ENCODE data around the gene ZDHHC8.

The ZDHHC8 gene

DNA sequence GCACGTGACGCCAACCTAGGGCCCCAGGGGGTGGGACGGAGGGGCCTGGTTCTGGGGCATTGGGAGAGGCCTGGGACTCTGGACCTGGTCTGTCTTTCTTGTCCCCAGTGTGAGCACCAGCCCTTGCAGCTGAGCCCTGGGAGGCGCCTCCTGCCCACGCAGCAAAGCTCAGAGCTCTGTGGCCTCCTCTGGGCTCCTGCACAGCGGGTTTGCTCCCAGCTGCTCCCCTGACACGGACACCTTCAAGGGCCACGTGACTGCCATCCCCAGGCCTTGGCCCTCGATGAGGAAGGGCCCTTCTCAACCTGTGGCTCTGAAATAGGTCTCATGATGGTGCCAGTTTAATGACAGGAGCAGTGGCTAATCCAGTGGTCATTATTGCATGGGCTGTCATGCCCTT lies 50.8 kb downstream of the ZDHHC8 start:
- DNase-seq = no peak

DNA sequence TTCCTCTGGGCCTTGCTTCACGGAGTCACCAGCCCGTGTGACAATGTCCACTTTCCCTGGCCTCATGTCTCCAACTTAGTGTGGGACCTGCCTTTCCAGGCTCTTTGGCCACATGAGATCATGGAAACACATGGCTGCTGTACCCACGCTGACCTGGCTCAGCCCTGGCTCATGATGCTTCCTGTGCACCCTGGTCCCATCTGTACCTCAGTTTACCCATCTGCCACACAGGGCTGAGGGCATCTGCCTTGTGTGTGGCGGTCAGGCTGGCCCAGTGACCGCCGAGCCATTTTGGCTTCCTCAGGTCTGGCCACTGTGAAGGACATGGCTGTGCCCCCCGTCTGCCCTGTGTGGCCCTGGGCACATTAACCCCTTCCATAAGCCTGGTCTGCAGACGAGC lies 51.5 kb downstream of the ZDHHC8 start:
- no peak for DNase-seq

DNA sequence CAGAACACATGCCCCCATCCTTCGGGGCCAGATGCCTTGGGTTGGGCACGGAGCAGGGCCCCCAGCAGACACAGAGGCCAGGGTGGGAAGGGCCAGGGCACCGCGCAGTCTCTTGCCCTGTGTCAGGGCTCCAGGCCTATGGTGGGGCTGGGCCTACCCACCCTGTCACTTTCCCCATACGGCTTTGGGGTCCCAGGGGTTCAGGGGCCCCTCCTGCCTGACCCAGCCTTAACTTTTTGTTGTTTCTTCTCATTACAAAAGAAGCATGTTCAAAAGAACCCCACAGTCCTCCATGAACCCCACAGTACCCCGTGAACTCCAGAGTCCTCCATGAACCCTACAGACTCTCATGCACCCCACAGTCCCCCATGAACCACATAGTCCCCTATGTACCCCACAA lies 52.2 kb downstream of the ZDHHC8 start:
- no peak for DNase-seq

DNA sequence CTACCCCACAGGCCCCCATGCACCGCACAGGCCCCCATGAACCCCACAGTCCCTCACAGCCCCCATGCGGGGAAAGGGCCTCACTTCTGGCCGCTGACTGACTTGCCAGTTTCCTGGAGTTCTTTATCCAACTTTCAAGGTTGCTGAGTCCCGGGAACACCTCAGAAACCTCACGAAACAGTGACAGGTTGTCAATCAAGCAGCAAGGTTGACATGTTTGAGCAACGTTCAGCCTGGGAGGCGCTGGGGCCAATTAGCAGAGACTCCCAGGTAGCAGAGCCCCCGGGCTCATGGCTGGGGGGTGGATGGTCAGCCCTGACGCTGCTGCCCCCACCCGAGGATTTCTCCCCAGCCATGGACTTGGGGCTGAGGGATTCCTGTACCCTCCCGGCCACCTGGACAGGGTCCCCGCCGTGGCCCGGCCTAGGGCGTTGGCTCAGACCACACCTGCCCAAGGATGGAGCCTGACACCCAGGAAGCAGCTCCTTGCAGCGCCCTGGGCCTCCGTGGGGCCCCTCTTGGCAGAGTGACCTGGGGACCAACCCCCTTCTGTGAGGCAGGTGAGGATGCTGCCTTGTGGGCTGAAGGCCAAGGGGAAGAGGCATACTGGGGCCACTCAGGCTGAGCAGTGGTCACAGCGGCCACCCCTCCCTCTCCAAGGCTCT lies 53.0 kb downstream of the ZDHHC8 start:
- DNase-seq = no peak

DNA sequence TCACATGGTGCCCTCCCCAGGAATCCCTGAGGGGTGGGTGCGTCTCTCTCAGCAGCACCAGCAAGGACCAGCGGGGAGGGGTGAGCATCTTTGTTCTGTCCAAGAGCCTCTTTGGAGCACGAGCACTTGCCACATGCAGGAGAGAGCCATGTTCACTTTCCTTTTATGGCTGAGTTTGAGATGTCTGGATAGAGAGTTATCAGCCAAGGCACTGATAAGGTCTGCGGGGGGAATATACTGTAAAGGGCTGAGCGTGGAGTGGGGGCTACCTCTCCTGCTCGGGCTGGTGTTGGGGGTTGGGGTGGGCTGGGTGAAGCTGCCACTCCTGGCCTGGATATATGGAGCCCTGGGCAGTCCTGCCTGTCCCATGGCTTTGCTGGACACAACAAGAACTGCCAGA lies 54.1 kb downstream of the ZDHHC8 start:
- DNase-seq = no peak

DNA sequence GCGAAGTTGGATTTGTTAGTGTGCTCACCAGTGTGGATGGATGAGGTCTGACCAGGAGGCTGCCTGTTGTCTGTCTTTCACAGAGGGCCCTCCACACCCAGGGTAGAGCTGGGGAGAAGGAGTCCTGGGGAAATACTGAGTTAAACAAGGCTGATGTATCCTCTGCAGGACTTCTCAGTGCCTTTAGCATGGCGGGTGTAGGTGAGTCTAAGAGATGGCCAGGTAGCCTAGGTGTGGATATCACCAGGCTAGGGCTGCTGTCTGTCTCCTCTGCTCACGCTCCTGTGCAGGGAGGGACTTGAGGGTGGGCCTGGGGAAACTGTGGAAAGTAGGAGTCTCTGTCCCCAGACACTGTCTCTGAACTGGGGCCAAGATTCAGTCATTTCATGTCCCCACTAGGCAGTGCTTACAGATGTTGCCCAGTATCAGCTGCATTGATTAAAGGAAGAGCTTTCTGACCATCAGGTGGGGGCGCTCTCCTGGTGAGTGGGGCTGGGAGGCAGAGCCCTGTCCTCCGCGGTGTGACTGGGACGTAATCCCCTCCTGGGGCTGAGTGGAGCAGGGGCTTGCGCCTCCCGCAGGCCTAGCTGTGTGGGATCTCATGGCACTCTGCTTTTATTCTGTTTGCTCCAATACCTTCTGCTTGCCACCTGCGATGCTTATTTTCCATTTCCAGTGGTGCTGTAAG lies 54.7 kb downstream of the ZDHHC8 start:
- no peak for DNase-seq

DNA sequence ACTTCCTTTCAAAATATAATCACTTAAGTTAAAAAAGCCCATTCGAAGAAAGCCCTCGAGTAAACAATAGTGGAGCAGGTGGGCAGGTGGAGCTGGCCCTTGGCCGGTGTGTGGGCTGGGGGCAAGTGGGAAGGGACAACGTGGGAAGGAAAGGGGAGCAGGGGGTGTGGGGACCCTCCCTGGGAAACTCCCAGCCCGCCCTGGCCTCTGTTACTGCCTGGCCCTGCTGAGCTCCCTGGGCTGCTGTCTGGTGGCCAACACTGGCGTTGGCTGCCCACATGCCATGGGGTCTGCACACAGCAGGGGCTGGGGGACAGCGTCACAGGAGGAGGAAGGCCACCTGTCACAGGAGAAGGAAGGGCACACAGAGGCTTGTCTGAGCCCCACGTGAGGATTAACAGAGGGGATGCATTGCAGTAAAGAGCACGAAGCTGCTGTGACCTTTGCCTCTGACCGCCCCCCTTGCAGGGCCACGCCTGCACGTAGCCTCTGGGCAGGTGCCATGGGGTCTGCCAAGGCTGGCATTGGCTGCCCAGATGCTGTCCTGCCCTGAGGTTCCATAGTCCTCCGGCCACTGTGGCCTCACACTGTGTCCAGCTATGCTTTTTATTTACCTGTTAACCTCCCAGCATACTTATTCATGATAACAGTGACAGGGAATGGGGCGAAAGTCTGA lies 55.4 kb downstream of the ZDHHC8 start:
- no peak for DNase-seq

DNA sequence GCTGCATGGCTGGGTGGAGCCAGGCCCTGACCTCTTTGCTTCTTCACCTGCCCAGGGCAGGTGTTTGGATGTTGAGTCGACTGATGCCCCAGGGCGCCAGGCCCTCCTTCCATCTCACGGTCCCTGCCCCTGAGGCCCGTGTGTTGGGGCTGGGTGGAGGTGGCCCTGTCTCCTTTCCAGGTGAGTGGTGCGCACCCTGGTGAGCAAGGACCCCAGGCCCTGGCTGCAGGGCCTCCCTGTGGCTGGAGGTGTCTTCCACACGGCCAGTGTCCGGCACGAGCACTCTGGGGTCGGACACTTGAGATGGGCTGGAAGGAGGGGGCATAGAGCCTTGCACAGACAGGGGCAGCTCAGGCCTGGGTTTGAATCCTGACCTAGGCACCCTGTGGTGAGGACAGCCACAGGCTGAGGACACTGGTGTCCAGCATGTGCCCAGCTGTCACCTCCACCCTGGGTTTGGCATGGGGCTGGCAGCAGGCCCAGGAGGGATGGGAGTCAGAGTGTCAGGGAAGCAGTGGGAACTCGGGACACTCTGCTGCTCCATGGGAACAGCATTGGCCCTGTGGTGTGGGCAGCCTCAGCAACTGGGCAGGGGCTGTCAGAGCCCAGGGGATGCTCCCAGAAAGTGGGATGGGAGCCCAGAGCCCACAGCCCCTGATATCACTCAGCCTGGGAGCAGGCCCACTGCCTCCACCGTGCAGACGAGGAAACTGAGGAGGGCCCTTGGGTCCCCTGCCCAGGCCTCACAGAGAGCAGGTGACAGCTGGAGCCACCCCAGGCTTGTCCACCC lies 56.4 kb downstream of the ZDHHC8 start:
- no peak for DNase-seq

DNA sequence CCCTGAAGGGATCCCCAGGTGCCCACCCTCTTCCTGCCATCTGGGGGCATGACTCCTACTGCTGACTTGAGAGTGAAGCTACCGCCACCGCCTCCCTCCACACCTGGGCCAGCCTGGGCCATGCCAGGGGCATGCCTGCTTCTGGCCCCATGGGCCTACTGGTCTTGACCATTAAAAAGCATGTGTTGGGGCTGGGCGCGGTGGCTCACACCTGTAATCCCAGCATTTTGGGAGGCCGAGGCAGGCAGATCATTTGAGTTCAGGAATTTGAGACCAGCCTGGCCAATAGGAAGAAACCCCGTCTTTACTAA lies 56.9 kb downstream of the ZDHHC8 start:
- DNase-seq = no peak

DNA sequence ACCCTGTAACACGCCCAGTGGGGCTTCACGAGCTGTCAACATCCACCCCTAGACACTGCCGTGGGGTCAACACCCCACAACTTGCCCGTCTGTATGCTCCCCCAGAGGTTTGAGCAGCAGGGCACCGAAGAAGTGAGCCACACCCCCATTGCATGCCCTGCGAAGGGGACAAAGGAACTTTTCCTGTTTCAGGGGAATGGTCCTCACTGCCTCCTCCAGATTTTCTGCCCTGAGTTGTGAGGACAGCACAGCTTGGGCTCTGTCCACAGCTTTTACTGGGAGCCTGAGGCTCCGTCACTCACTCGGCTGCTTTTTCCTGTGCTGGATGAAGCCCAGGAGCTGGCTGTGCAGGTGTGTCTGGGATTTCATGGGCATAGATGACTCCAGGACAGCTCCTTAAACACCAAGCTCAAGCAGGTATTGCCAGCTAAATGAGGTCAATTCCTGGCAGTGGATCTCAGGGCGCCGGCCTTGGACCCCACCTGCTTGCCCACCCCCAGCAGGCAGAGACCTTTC lies 59.5 kb downstream of the ZDHHC8 start:
- no peak for DNase-seq

DNA sequence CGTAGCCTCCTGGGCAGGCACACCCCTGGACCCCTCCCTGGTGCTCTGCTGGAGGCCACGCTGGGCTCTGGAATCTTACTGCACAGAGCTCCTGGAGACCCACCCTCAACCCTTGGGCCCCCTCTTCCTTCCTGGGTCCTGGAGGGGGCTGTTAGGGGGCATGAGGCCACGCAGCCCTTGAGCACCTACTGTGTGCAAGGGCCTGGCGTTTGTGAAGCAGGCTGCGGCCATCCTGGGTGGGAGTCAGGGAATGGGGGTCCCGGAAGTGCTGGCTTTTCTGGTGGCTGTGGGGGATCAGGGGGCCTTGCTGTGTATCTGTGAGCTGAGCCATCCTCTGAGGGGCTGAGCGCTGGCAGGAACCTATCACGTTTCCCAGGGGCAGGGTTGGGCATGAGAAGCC lies 60.2 kb downstream of the ZDHHC8 start:
- no peak for DNase-seq

DNA sequence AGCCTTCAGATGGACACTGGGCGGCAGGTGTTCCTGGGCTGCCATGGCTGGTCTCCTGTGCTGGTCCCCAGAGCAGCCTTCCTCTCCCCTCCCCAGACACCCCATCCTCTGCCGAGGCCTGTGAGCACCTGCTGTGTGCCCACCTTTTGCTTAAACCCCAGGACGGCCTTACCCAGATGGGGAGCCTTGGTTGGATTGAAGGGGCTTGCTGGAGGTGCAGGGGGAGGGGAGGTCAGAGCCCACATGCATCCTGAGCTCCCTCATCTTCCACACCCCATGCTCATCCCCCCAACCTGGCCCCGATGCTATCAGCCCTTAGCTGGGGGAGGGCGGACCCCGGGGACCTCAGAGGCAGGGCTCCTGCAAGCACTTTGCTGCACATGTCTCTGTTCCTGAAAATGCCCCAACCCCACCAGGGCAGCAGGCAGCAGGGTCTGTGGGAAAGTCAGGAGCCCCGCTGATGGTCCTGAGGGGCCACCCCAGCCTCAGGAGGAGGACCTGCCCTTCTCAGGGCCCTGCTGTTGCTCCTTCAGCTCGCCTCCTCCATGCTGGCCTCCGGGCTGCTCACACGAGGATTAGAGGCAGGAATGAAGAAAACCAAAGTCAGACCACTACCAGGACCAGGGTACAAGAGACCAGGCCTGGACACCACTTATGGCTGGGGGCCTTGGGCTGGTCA lies 60.8 kb downstream of the ZDHHC8 start:
- no peak for DNase-seq

DNA sequence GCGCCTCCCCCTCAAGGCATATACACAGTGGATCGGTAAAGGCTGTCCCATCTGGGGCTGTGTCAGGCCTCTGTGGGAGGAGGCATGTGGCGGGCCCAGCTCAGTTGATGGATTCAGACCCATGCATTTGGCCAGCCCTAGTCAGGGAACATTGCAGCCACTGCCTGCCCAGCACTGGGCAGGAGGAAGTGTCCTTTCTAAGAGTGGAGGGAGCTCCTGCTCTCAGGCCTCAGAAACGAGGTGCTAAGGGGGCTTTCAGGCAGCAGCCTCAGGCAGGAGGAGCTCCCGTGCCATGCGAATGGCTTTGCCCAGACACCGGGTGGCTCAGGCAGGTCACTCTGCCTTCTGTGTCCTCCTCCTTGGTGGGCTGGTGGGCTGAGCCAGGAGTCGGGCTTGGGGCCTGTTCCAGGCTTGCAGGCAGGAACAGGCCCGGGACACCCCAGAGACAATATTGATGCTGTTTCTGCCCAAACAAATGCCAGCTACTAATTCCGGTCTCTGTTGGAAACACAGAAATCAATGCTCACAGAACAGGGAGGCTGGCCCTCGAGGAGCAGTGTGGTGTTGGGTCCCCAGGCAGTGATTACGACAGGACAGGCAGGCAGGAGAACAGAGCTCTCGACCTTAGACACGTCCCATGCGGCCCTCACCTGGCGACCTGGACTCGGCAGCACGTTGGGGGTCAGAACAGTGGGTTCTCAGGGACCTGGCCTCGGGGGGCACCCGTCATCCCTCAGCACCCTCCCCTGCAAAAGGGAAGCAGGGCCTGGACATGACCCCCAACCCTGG lies 61.6 kb downstream of the ZDHHC8 start:
- DNase-seq = no peak

DNA sequence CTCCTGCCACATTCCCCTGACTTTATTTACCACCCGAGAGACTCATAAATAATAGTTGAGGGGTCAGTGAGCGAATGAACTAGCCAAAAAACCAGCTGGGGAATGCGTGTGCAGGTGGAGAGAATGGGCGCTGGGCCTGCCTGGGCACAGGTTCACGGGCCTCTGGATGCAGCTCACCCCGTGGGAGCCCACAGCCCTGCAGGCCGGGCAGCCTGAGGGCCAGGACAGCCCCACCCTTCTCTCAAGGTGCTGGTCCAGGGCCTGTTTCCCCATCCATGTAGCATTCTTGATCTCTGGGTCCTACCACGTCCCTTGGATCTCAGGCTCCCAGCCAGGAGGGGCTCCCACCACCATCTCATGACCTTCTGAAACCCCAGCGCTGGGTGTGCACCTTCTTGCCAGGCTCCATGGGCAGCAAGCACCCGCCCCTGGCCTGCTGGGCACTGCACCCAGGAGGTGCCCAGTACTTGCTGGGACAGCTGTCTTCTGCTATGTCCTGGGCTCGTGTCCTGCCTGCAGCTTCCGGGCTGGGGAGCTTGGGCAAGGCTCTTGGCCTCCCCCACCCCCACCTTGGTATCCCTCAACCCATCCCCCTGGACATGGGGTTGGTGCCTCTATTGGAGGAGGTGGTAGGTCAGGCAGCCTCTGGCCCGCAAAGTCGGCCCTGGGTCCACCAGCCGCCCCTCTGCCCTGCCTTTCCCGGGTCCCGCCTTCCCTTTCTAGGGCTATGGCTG lies 62.3 kb downstream of the ZDHHC8 start:
- no peak for DNase-seq

DNA sequence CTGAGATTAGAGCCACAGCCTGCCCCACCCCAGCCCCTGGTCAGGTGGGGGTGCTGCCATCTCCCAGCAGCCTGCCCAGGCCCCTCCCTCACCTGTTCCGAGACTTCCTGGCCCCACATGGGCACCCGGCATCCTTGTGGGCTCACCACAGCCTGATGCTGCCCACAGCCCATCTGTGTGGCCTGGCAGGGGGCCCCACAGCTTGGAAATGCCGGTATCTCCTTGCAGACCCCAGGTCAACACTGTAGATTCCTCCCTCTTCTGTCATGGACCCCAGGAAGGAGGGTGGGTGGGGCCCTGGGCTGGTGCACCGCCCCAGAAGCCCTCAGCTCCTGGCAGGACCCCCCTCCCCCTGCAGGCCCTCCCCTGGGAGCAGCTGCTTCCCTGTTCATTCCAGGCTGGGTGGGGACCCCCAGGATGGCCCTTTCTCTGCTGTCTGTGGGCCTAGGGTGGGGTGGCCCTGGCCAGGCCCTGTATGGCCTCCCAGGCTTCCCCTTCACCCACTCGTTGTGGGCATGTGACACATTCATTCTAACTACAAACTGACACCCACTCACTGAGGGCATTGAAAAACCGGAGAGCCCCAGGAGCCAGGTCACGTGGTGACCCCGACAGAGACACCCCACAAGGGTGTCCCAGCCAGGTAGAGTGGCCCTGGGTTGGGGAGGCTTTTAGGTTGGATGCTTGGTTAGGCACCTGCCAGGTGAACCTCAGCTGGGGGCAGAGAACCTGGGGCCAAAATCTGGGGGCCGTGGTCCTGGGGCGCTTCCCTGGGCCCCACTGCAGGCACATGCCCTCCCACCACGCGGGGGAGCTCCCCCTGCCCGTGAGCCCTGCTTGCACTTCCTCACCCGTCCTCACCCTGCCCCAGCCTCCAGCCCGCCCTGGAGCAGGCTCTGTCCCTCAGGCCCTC lies 63.3 kb downstream of the ZDHHC8 start:
- no peak for DNase-seq

DNA sequence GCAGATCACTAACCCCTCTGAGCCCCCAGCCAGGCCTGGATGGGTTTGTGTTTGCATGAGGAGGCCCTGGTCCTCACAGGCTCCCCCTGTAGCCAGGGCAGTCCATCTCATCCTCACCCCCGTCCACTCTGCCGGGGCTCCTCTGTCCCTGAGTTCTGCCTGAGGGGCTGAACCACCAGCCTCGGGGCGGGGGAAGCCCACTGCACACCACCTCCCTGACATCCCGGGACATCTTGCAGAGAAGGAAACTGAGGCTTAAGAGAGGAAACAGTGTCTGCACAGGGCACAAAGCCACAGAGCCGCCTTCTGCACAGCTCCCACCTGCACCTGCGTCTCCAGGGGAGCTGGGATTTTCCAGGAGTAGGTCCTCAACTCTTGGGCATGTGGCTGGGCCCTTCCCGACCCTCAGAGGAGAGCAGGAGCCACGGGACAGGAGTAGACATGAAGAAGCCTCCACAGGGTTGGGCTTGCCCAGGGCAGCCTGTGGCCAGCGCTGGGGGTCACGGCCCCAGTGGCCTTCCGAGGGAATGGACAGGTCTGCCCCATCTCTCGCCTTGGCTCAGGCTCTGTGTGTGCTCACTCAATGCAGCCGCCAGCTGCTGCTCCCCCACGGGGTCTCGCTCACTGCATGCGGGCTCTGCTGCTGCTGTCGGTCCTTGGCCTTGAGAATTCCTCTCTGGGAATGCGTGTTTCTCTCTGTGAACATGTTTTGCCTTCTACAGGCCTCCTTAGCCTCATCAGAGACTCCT lies 64.7 kb downstream of the ZDHHC8 start:
- no peak for DNase-seq

All from SHP77 treated with DMSO at 0.1 percent for 48 hours (cell line).